ENCODE results near the gene ZNF74. TPM values are rescaled to one million over a fixed set of nuclear protein-coding genes. Genes with fewer than 3 reads are reported as not detected.

Gene ZNF74
- total RNA-seq, 1 donor from 2014 or later, result 15.2 TPM

- H3K36me3 Mint-ChIP-seq (ENCODE audit: low read depth), result no peaks in the 10 kb centered on the region
- peaks cover 20% of the 10 kb centered on the region for H3K27me3 Mint-ChIP-seq (ENCODE audit: insufficient read depth)
- intact Hi-C loops (cut with micrococcal nuclease), result no loop called here
- no peak overlapping the region for H3K27ac Mint-ChIP-seq
- DNase-seq (ENCODE audit: low spot score), result no peak
- H3K4me3 Mint-ChIP-seq, result no peak overlapping the region
- no peaks in the 10 kb centered on the region for H3K9me3 Mint-ChIP-seq
- H3K4me1 Mint-ChIP-seq (ENCODE audit: low read depth), result no peaks in the 10 kb centered on the region
Measured at GRCh38 chr22:20422271-20423007, 28.5 kb downstream of the ZNF74 start.

- no peak for DNase-seq (ENCODE audit: low spot score)
- Mint-ChIP-seq H3K27me3 (ENCODE audit: insufficient read depth) (peaks cover 25% of the 10 kb centered on the region), H3K4me3 (no peak overlapping the region), H3K4me1 (ENCODE audit: low read depth) (no peaks in the 10 kb centered on the region), H3K9me3 (no peaks in the 10 kb centered on the region), H3K36me3 (ENCODE audit: low read depth) (peaks cover 1% of the 10 kb centered on the region), H3K27ac (no peak overlapping the region)
- intact Hi-C loops (cut with micrococcal nuclease), result no loop called here
Measured at GRCh38 chr22:20423008-20423905, 29.3 kb downstream of the ZNF74 start.

DNA sequence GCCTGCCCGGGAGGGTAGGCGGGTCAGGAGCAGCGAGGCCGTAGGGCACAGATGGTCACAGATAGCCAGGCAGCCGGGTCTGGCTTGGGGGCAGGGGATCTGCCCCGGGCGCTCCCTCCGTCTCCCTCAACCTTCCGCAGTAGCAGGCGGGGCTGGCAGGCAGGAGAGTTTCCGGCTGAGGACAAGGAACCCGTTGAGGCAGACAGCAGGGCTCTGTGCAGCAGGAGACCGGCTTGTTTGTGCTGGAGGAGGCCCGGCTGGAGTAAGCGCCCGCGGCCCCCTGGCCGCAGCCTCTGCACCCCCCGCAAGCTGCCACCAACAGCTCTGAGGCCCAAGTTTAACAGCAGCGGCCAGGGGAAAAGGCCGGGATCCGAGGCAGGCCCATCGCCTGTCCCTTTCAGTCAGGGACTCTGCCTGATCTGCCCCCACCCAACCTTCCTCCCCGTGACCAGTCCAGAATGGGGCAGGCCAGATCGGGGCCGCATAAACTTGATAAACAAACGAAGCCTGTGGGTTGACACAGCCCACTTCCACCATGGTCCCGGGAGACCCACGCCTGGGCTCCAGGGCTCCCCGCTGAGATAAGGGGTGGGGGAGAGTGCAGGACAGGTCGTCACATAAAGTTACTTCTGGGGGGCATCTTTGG lies 30.1 kb downstream of the ZNF74 start:
- Mint-ChIP-seq H3K9me3 (no peaks in the 10 kb centered on the region), H3K27ac (no peak overlapping the region), H3K36me3 (ENCODE audit: low read depth) (peaks cover 1% of the 10 kb centered on the region), H3K4me3 (no peak overlapping the region), H3K4me1 (ENCODE audit: low read depth) (peaks cover 3% of the 10 kb centered on the region), H3K27me3 (ENCODE audit: insufficient read depth) (peaks cover 30% of the 10 kb centered on the region)
- intact Hi-C loops (cut with micrococcal nuclease), result no loop called here
- no peak for DNase-seq (ENCODE audit: low spot score)

DNA sequence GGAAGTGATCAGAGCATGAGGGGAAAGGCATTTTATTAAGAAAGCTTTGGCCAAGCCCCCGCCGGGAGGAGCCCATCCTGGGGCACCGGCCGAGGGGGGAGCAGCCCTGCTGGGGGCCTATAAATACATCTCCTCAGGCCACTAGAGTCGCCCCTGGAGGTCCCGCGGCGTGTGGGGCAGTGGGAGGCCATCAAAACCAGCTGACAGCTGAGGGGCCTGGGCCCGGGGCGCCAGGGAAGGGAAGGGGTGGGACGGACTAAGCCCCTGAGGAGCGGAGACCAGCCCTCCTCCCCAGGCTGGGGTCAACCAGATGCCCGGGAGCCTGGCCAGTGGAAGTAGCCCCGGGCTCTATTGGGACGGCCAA lies 30.6 kb downstream of the ZNF74 start:
- peaks cover 29% of the 10 kb centered on the region for H3K27me3 Mint-ChIP-seq (ENCODE audit: insufficient read depth)
- no peak overlapping the region for H3K27ac Mint-ChIP-seq
- intact Hi-C loops (cut with micrococcal nuclease), result no loop called here
- peaks cover 1% of the 10 kb centered on the region for H3K36me3 Mint-ChIP-seq (ENCODE audit: low read depth)
- peaks cover 6% of the 10 kb centered on the region for H3K4me1 Mint-ChIP-seq (ENCODE audit: low read depth)
- H3K4me3 Mint-ChIP-seq, result no peak overlapping the region
- no peak for DNase-seq (ENCODE audit: low spot score)
- no peaks in the 10 kb centered on the region for H3K9me3 Mint-ChIP-seq

DNA sequence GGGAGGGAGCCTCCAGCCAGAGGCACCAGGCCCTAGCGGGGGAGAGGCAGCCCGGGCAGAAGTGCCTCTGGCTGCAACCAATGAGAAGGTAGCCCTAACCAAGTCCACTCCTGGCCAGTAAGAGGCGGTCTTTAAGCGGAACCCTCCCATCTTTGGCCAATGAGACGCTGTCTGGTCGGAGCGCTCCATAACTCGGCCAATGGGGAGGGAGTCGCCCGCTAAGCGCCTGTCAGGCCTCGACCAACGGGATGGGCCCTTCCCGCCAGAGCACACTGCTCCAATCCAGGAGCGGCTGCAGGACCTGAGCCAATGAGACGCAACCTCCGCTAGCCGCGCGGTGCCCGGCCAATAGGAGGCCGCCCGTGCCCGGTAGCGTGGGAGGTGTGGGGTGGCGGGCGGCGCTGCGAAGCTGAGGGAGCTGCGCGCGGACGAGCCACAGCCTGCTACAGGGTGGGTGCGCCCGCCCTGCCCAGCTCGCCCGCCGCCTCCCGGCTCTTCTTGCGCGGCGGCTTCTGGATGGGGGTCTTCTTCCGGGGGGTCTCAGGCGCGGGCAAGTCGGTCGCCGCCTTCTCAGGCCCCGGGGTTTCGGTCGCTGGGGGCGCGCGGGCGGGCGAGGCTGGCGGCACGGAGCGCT lies 31.1 kb downstream of the ZNF74 start:
- no peak overlapping the region for H3K27ac Mint-ChIP-seq
- peak overlapping the region; percentile 51 for H3K4me3 Mint-ChIP-seq

DNA sequence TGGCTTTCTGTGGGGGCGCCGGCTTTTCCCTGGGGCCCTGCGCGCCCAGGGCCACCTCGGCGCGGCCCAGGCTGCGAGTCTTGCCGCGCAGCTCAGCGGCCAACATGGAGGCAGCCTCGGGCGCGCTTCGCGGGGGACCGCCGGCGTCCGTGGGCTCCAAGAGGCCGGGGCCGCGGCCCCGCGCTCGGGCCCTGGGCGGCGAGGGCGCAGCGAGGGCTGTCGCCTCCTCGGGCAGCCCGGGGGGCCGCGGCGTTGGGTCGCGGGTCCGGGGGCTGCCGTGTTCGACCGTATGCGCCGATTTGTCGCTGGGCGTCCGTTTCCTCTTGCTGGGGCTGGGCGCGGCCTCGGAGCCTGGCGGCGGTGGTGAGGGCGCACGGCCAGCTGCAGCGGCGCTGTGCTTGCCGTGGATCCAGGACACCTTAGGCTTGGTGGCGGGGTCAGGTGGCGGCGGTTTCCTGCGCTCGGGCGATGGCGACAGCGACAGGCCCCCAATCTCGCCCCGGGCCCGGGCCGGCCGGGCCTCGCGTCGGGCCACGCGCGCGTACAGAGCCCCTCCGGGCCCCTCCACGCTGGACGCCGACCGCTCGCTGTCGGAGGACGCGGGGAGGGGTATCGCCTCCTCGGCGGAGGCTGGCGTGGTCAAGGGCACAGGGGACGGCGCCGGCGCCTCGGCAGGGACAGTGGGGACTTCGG lies 31.8 kb downstream of the ZNF74 start:
- Mint-ChIP-seq H3K27ac (no peak overlapping the region), H3K36me3 (ENCODE audit: low read depth) (peaks cover 1% of the 10 kb centered on the region), H3K4me3 (no peak overlapping the region), H3K4me1 (ENCODE audit: low read depth) (peaks cover 6% of the 10 kb centered on the region), H3K27me3 (ENCODE audit: insufficient read depth) (peaks cover 32% of the 10 kb centered on the region), H3K9me3 (no peaks in the 10 kb centered on the region)
- intact Hi-C loops (cut with micrococcal nuclease), result no loop called here
- no peak for DNase-seq (ENCODE audit: low spot score)

More for the DNA sequence above, 31.1 kb downstream of the ZNF74 start:
- Mint-ChIP-seq H3K9me3 (no peaks in the 10 kb centered on the region), H3K4me1 (ENCODE audit: low read depth) (peaks cover 6% of the 10 kb centered on the region), H3K27me3 (ENCODE audit: insufficient read depth) (peaks cover 28% of the 10 kb centered on the region), H3K36me3 (ENCODE audit: low read depth) (peaks cover 1% of the 10 kb centered on the region)
- intact Hi-C loops (cut with micrococcal nuclease), result no loop called here
- no peak for DNase-seq (ENCODE audit: low spot score)

GRCh38 chr22:20426259-20426615 lies 32.3 kb downstream of the ZNF74 start:
- intact Hi-C loops (cut with micrococcal nuclease), result no loop called here
- Mint-ChIP-seq H3K27me3 (ENCODE audit: insufficient read depth) (peaks cover 32% of the 10 kb centered on the region), H3K27ac (no peak overlapping the region), H3K4me1 (ENCODE audit: low read depth) (peaks cover 6% of the 10 kb centered on the region), H3K36me3 (ENCODE audit: low read depth) (peaks cover 1% of the 10 kb centered on the region), H3K9me3 (no peaks in the 10 kb centered on the region), H3K4me3 (no peak overlapping the region)
- no peak for DNase-seq (ENCODE audit: low spot score)

DNA sequence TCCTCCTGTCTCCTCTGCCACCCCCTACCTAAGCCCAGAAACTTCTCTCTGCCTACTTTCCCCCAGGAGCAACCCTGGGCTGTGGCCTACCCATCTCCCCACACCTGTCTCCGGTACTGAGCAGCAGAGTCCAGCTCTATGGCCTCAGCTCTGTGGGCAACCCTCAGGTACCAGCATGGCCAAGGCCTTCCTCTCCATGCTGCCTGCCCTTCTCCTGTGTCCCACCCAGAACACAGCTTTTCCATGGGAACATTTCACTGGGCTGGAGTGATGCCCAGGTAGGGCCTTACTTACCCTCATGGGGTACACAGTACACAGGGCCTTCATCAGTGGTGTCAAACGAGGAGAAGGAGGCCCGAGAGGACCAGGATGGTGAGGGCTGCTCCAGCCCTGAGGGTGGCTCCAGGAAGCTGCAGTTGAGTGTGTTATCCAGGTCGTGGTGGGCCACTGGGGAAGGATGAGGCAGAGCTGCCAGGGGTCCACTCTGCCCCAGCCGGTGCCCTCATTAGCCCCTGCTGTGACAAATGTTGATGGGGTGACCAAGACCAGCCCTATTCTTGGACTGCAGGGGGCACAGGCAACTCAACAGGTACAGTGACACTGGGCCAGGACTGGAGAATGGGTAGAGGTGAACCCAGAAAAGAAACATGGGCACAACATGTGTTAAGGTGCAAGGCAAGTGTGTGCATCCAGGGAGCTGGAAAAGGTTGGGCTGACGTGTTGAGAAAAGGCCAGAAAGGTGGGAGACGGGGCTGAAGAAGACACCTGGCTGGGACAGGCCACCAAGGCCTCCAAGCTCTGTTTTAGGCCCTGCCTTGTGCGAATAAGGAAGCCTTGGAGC lies 33.4 kb downstream of the ZNF74 start:
- Mint-ChIP-seq H3K27me3 (ENCODE audit: insufficient read depth) (peaks cover 36% of the 10 kb centered on the region), H3K4me1 (ENCODE audit: low read depth) (peaks cover 6% of the 10 kb centered on the region), H3K27ac (no peak overlapping the region), H3K36me3 (ENCODE audit: low read depth) (peaks cover 1% of the 10 kb centered on the region), H3K4me3 (no peak overlapping the region), H3K9me3 (no peaks in the 10 kb centered on the region)
- no peak for DNase-seq (ENCODE audit: low spot score)
- intact Hi-C loops (cut with micrococcal nuclease), result no loop called here

DNA sequence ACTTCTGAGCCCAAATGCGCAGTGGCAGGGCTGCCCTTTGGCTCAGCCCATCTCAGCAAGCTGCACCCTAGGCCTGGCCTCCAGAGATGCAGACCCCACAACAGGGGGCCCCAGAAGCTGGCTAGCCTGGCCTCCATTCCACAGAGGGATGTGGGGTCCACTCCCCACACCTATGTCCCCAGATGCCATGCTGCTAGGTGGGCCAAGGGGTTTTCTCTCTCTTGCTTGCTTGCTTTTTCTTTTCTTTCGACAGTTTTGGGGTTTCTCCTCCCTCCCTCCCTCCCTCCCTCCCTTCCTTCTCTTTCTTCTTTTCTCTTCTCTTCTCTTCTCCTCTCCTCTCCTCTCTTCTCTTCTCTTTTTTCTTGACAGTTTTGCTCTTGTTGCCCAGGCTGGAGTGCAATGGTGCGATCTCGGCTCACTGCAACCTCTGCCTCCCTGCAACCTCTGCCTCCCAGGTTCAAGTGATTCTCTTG lies 34.0 kb downstream of the ZNF74 start:
- peaks cover 6% of the 10 kb centered on the region for H3K4me1 Mint-ChIP-seq (ENCODE audit: low read depth)

DNA sequence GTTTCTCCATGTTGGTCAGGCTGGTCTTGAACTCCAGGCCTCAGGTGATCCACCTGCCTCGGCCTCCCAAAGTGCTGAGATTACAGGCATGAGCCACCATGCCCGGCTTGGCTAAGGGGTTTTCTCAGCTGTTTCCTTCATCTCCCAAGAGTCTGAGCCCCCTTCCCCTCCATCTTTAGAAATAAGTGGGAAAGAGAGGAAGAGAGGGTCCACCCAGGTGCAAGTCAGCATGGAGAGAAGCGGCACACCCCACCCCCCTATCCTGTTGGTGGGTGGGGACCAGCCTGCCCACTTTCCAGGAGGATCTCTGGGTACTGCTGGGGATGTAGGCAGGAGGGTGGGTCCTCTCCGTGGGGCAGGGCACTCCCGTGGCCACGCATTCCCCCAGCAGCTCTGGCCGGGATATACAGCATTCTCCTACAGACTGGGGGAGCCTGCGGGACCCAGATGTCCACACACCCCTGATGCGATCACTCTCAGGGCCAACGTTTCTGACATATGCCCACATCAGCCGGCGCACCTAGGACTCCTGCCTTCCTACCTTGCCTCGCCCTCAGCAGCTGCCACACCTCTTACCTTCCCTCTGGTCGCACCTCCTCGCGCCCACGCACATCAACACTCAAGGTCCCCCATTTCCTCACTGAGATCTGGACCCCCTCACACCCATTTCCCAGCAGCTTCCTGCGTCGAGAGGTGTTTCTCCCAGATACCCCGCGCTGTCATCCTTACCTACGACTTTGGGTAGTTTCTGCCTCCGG lies 34.7 kb downstream of the ZNF74 start:
- H3K4me3 Mint-ChIP-seq, result peak overlapping the region; percentile 67
- peaks cover 6% of the 10 kb centered on the region for H3K4me1 Mint-ChIP-seq (ENCODE audit: low read depth)
- peaks cover 1% of the 10 kb centered on the region for H3K36me3 Mint-ChIP-seq (ENCODE audit: low read depth)
- no peaks in the 10 kb centered on the region for H3K9me3 Mint-ChIP-seq
- intact Hi-C loops (cut with micrococcal nuclease), result loop anchor here (1.0 to 2.0 kb wide), 4 partner anchors 9 to 79 kb away; partner anchors contain the start of genes MED15 and SCARF2
- peaks cover 44% of the 10 kb centered on the region for H3K27me3 Mint-ChIP-seq (ENCODE audit: insufficient read depth)
- H3K27ac Mint-ChIP-seq, result no peak overlapping the region
- no peak for DNase-seq (ENCODE audit: low spot score)

More for the DNA sequence above, 34.0 kb downstream of the ZNF74 start:
- DNase-seq (ENCODE audit: low spot score), result no peak
- Mint-ChIP-seq H3K27me3 (ENCODE audit: insufficient read depth) (peaks cover 42% of the 10 kb centered on the region), H3K27ac (no peak overlapping the region), H3K4me3 (no peak overlapping the region), H3K9me3 (no peaks in the 10 kb centered on the region), H3K36me3 (ENCODE audit: low read depth) (peaks cover 1% of the 10 kb centered on the region)
- intact Hi-C loops (cut with micrococcal nuclease), result loop anchor here (2.0 kb wide), 1 partner anchor 69 kb away; no protein-coding TSS in a partner anchor
